Neural progenitor cell (in vitro differentiated cells): Measurements from ENCODE around the gene GPR42. TPM values are rescaled to one million over a fixed set of nuclear protein-coding genes. Genes with fewer than 3 reads are reported as not detected.

Source experiments
- DNase-seq: peaks from one replicate; pipeline ENCODE4 v3.0.0-alpha.2; 2016; ENCODE audit warnings: low spot score
- H2AFZ ChIP-seq: fragments of 200-600 bp; sonication (generic); replicated peaks from 2 replicates; pipeline ENCODE4 v1.6.1; 2016; ENCODE audit warnings: antibody characterized with exemption
- H3F3A ChIP-seq: fragments of 200-600 bp; sonication (generic); 2 replicates; pipeline ENCODE4 v1.6.1; 2016; ENCODE audit warnings: antibody characterized with exemption, low read depth
- H3K27ac ChIP-seq: fragments of 200-600 bp; sonication (generic); 2 replicates; pipeline ENCODE4 v1.5.1; 2016; ENCODE audit warnings: mild to moderate bottlenecking
- H3K27me3 ChIP-seq: fragments of 200-600 bp; sonication (generic); 2 replicates; pipeline ENCODE4 v1.6.1; 2016; ENCODE audit warnings: mild to moderate bottlenecking, moderate library complexity
- H3K36me3 ChIP-seq: fragments of 200-600 bp; sonication (generic); 2 replicates; pipeline ENCODE4 v1.5.1; 2016
- H3K4me1 ChIP-seq: fragments of 200-600 bp; sonication (generic); 2 replicates; pipeline ENCODE4 v1.6.1; 2016; ENCODE audit warnings: mixed run types
- H3K4me2 ChIP-seq: fragments of 200-600 bp; sonication (generic); 2 replicates; pipeline ENCODE4 v1.6.1; 2016
- H3K4me3 ChIP-seq: fragments of 200-600 bp; sonication (generic); 2 replicates; pipeline ENCODE4 v1.5.1; 2016
- H3K79me2 ChIP-seq: fragments of 200-600 bp; sonication (generic); 2 replicates; pipeline ENCODE4 v1.6.1; 2016; ENCODE audit warnings: low read depth
- H3K9ac ChIP-seq: fragments of 200-600 bp; sonication (generic); 2 replicates; pipeline ENCODE4 v1.6.1; 2016
- H3K9me3 ChIP-seq: fragments of 200-600 bp; sonication (generic); 2 replicates; pipeline ENCODE4 v1.5.1; 2016; ENCODE audit warnings: low read depth
- H4K20me1 ChIP-seq: fragments of 200-600 bp; sonication (generic); 2 replicates; pipeline ENCODE4 v1.6.1; 2016; ENCODE audit warnings: low read depth
- H3K27ac Mint-ChIP-seq: 3 replicates; pipeline ENCODE4 v1.8.0; 2021; ENCODE audit warnings: mixed read lengths
- H3K27me3 Mint-ChIP-seq: 2 replicates; pipeline ENCODE4 v1.8.0; 2022; ENCODE audit warnings: low read depth, mild to moderate bottlenecking, inconsistent platforms, moderate library complexity, mixed read lengths; ENCODE audit not compliant: insufficient read depth
- H3K36me3 Mint-ChIP-seq: 3 replicates; pipeline ENCODE4 v1.8.0; 2021; ENCODE audit warnings: mixed read lengths
- H3K4me1 Mint-ChIP-seq: 3 replicates; pipeline ENCODE4 v1.8.0; 2021; ENCODE audit warnings: mixed read lengths
- H3K4me3 Mint-ChIP-seq: 3 replicates; pipeline ENCODE4 v1.8.0; 2021; ENCODE audit warnings: mild to moderate bottlenecking, moderate library complexity, mixed read lengths
- H3K9me3 Mint-ChIP-seq: 3 replicates; pipeline ENCODE4 v1.8.0; 2020; ENCODE audit warnings: mixed read lengths
- CTCF ChIP-seq: fragments of 200-600 bp; sonication (generic); IDR thresholded peaks from 2 replicates; pipeline ENCODE4 v1.5.1; 2017; ENCODE audit warnings: antibody characterized with exemption, mild to moderate bottlenecking
- EZH2 ChIP-seq: fragments of 200-600 bp; sonication (generic); IDR thresholded peaks from 2 replicates; pipeline ENCODE4 v1.6.1; 2017; ENCODE audit warnings: antibody characterized with exemption, mild to moderate bottlenecking, moderate library complexity
- EZH2phosphoT487 ChIP-seq: fragments of 200-600 bp; sonication (generic); IDR thresholded peaks from 2 replicates; pipeline ENCODE4 v1.6.1; 2017; ENCODE audit warnings: antibody characterized with exemption
- total RNA-seq: library from RNA; depleted of rRNA; stranded (reverse); fragments of >200 nt; gene quantifications from 2 replicates; pipeline ENCODE4 v1.2.3, GENCODE V29; 2015; ENCODE audit warnings: low replicate concordance

The GPR42 gene
- total RNA-seq, 1 donor from 2014 or later, result not detected

- no peak overlapping the region for H3K27ac Mint-ChIP-seq
- DNase-seq, result no peak
Measured at GRCh38 chr19:35337984-35338296, 32.9 kb upstream of the GPR42 start.

GRCh38 chr19:35340431-35340830, 30.4 kb upstream of the GPR42 start:
- no peaks in the 10 kb centered on the region for H4K20me1 ChIP-seq
- H3K27me3 ChIP-seq, result no peaks in the 10 kb centered on the region
- no peak for DNase-seq
- H3K4me3 Mint-ChIP-seq, result no peak overlapping the region
- no peaks in the 10 kb centered on the region for H3F3A ChIP-seq
- no peaks in the 10 kb centered on the region for H3K9me3 Mint-ChIP-seq
- no peaks in the 10 kb centered on the region for H3K36me3 Mint-ChIP-seq
- no peak overlapping the region for H3K27ac Mint-ChIP-seq
- no peaks in the 10 kb centered on the region for H3K36me3 ChIP-seq
- H3K4me3 ChIP-seq, result no peak overlapping the region
- no peak overlapping the region for H3K4me2 ChIP-seq
- no peak overlapping the region for H3K9ac ChIP-seq
- no peak overlapping the region for H3K27ac ChIP-seq
- H3K9me3 ChIP-seq, result no peaks in the 10 kb centered on the region
- peaks cover 3% of the 10 kb centered on the region for H3K4me1 Mint-ChIP-seq
- TF ChIP-seq EZH2phosphoT487, result no peak
- TF ChIP-seq CTCF, result no peak
- no peak for TF ChIP-seq EZH2
- no peak overlapping the region for H2AFZ ChIP-seq
- H3K4me1 ChIP-seq, result no peaks in the 10 kb centered on the region
- H3K79me2 ChIP-seq, result no peaks in the 10 kb centered on the region
- peaks cover 8% of the 10 kb centered on the region for H3K27me3 Mint-ChIP-seq

More at GRCh38 chr19:35337984-35338296, 32.9 kb upstream of the GPR42 start:
- Histone ChIP-seq H3K4me3 (no peak overlapping the region), H3F3A (no peaks in the 10 kb centered on the region), H3K4me2 (no peak overlapping the region), H3K4me1 (no peaks in the 10 kb centered on the region), H3K9ac (no peak overlapping the region), H3K27me3 (no peaks in the 10 kb centered on the region), H4K20me1 (no peaks in the 10 kb centered on the region), H3K36me3 (no peaks in the 10 kb centered on the region), H3K79me2 (no peaks in the 10 kb centered on the region), H2AFZ (no peak overlapping the region), H3K9me3 (no peaks in the 10 kb centered on the region), H3K27ac (no peak overlapping the region)
- no peaks in the 10 kb centered on the region for H3K9me3 Mint-ChIP-seq
- no peak for TF ChIP-seq EZH2
- no peaks in the 10 kb centered on the region for H3K36me3 Mint-ChIP-seq
- no peak overlapping the region for H3K4me3 Mint-ChIP-seq
- peaks cover 6% of the 10 kb centered on the region for H3K27me3 Mint-ChIP-seq
- peaks cover 3% of the 10 kb centered on the region for H3K4me1 Mint-ChIP-seq

GRCh38 chr19:35341006-35341405, 29.9 kb upstream of the GPR42 start:
- Histone ChIP-seq H3K27me3 (no peaks in the 10 kb centered on the region), H4K20me1 (no peaks in the 10 kb centered on the region), H3F3A (no peaks in the 10 kb centered on the region), H3K9me3 (no peaks in the 10 kb centered on the region), H3K79me2 (no peaks in the 10 kb centered on the region), H3K27ac (no peak overlapping the region), H3K4me3 (no peak overlapping the region), H3K9ac (no peak overlapping the region), H2AFZ (no peak overlapping the region), H3K36me3 (no peaks in the 10 kb centered on the region), H3K4me1 (no peaks in the 10 kb centered on the region), H3K4me2 (no peak overlapping the region)
- H3K27me3 Mint-ChIP-seq, result peaks cover 8% of the 10 kb centered on the region
- no peak overlapping the region for H3K27ac Mint-ChIP-seq
- no peaks in the 10 kb centered on the region for H3K36me3 Mint-ChIP-seq
- peaks cover 3% of the 10 kb centered on the region for H3K4me1 Mint-ChIP-seq
- TF ChIP-seq EZH2phosphoT487, result no peak
- no peak for TF ChIP-seq EZH2
- H3K4me3 Mint-ChIP-seq, result no peak overlapping the region
- no peak for DNase-seq
- H3K9me3 Mint-ChIP-seq, result no peaks in the 10 kb centered on the region

- no peak for DNase-seq
- Histone ChIP-seq H3K4me1 (no peaks in the 10 kb centered on the region), H3K9ac (no peak overlapping the region), H2AFZ (no peak overlapping the region), H3K9me3 (no peaks in the 10 kb centered on the region), H3F3A (no peaks in the 10 kb centered on the region), H3K36me3 (no peaks in the 10 kb centered on the region), H4K20me1 (no peaks in the 10 kb centered on the region), H3K27ac (no peak overlapping the region), H3K4me3 (no peak overlapping the region), H3K4me2 (no peak overlapping the region), H3K79me2 (no peaks in the 10 kb centered on the region), H3K27me3 (peaks cover 2% of the 10 kb centered on the region)
- peaks cover 6% of the 10 kb centered on the region for H3K27me3 Mint-ChIP-seq
- no peaks in the 10 kb centered on the region for H3K36me3 Mint-ChIP-seq
- H3K4me1 Mint-ChIP-seq, result peaks cover under 1% of the 10 kb centered on the region
- TF ChIP-seq EZH2phosphoT487 (no peak), CTCF (no peak), EZH2 (no peak)
- no peaks in the 10 kb centered on the region for H3K9me3 Mint-ChIP-seq
- peak overlapping the region; percentile 1 for H3K27ac Mint-ChIP-seq
- H3K4me3 Mint-ChIP-seq, result no peak overlapping the region
Measured at GRCh38 chr19:35341565-35342225, 29.2 kb upstream of the GPR42 start.
